OCI-LY1 (cell line): ENCODE data around the gene IDUA.
"Not testable (repeated sequence)": the region's sequence is repeated elsewhere in the genome, so short reads cannot be mapped to it uniquely, and the experiment has no call there.

Source experiments
- H2AFZ ChIP-seq: fragments of 200-600 bp; sonication (generic), shearing (Covaris generic); 2 replicates; pipeline ENCODE4 v1.6.0; 2014; ENCODE audit warnings: antibody characterized with exemption, mild to moderate bottlenecking, low read length
- H3F3A ChIP-seq: fragments of 200-600 bp; sonication (generic), shearing (Covaris generic); 2 replicates; pipeline ENCODE4 v1.6.0; 2014; ENCODE audit warnings: mild to moderate bottlenecking, antibody characterized with exemption, low read length, moderate library complexity; ENCODE audit not compliant: insufficient read depth
- H3K27ac ChIP-seq: fragments of 200-600 bp; sonication (generic); 2 replicates; pipeline ENCODE4 v1.5.1; 2014; ENCODE audit warnings: low read length, mixed run types, mild to moderate bottlenecking, low read depth; ENCODE audit not compliant: poor library complexity, severe bottlenecking
- H3K27me3 ChIP-seq: fragments of 200-600 bp; sonication (generic); 2 replicates; pipeline ENCODE4 v1.6.0; 2014; ENCODE audit warnings: antibody characterized with exemption, mild to moderate bottlenecking, low read length, moderate library complexity; ENCODE audit not compliant: insufficient read depth
- H3K36me3 ChIP-seq: fragments of 200-600 bp; sonication (generic); 2 replicates; pipeline ENCODE4 v1.6.1; 2014; ENCODE audit warnings: mild to moderate bottlenecking, antibody characterized with exemption, low read length, moderate library complexity, mixed read lengths; ENCODE audit not compliant: insufficient read depth
- H3K4me1 ChIP-seq: fragments of 200-600 bp; sonication (generic); 2 replicates; pipeline ENCODE4 v1.5.1; 2014; ENCODE audit warnings: mild to moderate bottlenecking, low read length, moderate library complexity; ENCODE audit not compliant: insufficient read depth, severe bottlenecking
- H3K4me2 ChIP-seq: fragments of 200-600 bp; sonication (generic), shearing (Covaris generic); 2 replicates; pipeline ENCODE4 v1.6.1; 2014; ENCODE audit warnings: low read length
- H3K4me3 ChIP-seq: fragments of 200-600 bp; sonication (generic); 2 replicates; pipeline ENCODE4 v1.5.1; 2014; ENCODE audit warnings: low read length, low read depth, mild to moderate bottlenecking, mixed read lengths; ENCODE audit not compliant: poor library complexity, severe bottlenecking
- H3K79me2 ChIP-seq: fragments of 200-600 bp; shearing (Covaris generic); 2 replicates; pipeline ENCODE4 v1.6.1; 2016; ENCODE audit warnings: mixed run types, low read length, mixed read lengths; ENCODE audit not compliant: insufficient read depth
- H3K9ac ChIP-seq: fragments of 200-600 bp; sonication (generic), shearing (Covaris generic); 2 replicates; pipeline ENCODE4 v1.6.1; 2014; ENCODE audit warnings: mild to moderate bottlenecking, low read length, mixed read lengths
- H3K9me2 ChIP-seq: fragments of 200-600 bp; sonication (generic), shearing (Covaris generic); 2 replicates; pipeline ENCODE4 v1.6.1; 2014; ENCODE audit warnings: low read depth, mild to moderate bottlenecking, low read length, mixed read lengths
- H3K9me3 ChIP-seq: fragments of 200-600 bp; shearing (Covaris generic); 2 replicates; pipeline ENCODE4 v1.6.1; 2014; ENCODE audit warnings: low read length, mixed read lengths
- H4K20me1 ChIP-seq: fragments of 200-600 bp; sonication (generic), shearing (Covaris generic); 2 replicates; pipeline ENCODE4 v1.6.0; 2016; ENCODE audit warnings: mild to moderate bottlenecking, low read length; ENCODE audit not compliant: insufficient read depth
- EZH2 ChIP-seq: fragments of 200-600 bp; sonication (generic), shearing (Covaris generic); IDR thresholded peaks from 2 replicates; pipeline ENCODE4 v1.8.0; 2017; ENCODE audit warnings: borderline replicate concordance, mixed run types, mild to moderate bottlenecking, antibody characterized with exemption, low read length, moderate library complexity, mixed read lengths
- TF ChIP-seq, protein P1 (sequence below): fragments of 200-600 bp; sonication (generic), shearing (Covaris generic); IDR thresholded peaks from 2 replicates; pipeline ENCODE4 v1.5.1; 2017; ENCODE audit warnings: mild to moderate bottlenecking, antibody characterized with exemption, low read length, moderate library complexity, mixed read lengths

Gene IDUA

DNA sequence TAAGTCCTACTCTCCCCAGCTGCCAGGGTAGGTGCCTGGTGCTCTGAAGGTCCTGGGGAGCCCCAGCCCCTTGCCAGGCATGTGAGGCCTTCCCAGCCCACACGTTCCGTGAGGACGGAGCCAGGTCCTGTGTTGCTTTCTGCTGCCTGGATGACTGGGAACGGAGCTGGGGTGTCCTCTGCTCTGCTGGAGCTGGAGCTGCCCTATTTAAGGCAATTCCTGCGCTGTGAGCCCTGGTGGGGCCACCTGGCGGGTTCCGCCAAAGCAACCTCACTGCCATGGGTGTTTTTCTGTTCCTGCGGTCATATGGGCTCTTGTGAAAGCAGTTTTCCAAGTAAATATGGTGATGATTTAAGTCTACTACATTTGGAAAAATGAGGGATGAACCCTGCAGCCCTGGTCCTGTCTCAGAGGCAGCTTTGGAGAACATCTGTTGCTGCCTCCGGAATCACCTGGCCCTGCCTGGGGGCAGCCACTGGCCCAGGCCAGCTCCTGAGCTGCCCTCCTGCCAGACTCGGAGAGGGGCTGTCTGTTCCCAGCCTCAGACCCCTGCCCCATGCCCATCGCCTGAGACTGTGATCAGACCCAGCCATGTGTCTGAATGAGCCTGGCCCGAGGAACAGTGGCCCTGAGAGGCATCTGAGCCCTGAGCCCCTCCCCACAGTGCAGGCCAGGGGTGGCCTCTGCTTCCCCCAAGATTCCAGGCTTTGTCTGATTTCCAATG, 57.8 kb downstream of the IDUA start:
- Histone ChIP-seq H3F3A (no peaks in the 10 kb centered on the region), H3K4me3 (no peak overlapping the region), H3K79me2 (no peaks in the 10 kb centered on the region), H4K20me1 (no peaks in the 10 kb centered on the region), H3K9me2 (no peaks in the 10 kb centered on the region), H3K4me1 (no peaks in the 10 kb centered on the region), H3K36me3 (no peaks in the 10 kb centered on the region), H3K27me3 (no peaks in the 10 kb centered on the region), H3K4me2 (no peak overlapping the region), H3K9me3 (no peaks in the 10 kb centered on the region), H2AFZ (no peak overlapping the region), H3K27ac (no peak overlapping the region), H3K9ac (no peak overlapping the region)
- TF ChIP-seq, protein P1, sequence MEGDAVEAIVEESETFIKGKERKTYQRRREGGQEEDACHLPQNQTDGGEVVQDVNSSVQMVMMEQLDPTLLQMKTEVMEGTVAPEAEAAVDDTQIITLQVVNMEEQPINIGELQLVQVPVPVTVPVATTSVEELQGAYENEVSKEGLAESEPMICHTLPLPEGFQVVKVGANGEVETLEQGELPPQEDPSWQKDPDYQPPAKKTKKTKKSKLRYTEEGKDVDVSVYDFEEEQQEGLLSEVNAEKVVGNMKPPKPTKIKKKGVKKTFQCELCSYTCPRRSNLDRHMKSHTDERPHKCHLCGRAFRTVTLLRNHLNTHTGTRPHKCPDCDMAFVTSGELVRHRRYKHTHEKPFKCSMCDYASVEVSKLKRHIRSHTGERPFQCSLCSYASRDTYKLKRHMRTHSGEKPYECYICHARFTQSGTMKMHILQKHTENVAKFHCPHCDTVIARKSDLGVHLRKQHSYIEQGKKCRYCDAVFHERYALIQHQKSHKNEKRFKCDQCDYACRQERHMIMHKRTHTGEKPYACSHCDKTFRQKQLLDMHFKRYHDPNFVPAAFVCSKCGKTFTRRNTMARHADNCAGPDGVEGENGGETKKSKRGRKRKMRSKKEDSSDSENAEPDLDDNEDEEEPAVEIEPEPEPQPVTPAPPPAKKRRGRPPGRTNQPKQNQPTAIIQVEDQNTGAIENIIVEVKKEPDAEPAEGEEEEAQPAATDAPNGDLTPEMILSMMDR = no peak
- TF ChIP-seq EZH2 = no peak

DNA sequence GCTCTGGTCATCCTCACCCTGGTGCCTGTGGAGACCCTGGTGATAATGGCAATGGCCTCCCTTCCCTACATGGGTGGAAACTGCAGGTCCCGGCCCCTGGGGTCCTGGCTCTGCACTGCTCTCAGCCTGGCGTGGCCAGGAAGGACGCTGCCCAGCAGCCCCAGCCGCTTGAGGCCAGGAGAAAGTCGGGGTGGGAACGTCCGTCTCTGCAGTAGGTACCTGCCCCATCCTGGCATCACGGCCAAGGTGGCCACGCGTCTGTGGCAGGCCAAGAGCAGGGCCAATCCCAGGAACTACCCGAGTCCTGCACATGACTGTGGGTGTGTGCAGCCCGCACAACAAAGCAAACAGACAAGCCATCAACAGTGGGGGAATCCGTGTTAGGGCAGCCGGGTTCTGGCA, 58.4 kb downstream of the IDUA start:
- TF ChIP-seq EZH2 = no peak
- TF ChIP-seq, protein P1 = no peak
- Histone ChIP-seq H3K36me3 (no peaks in the 10 kb centered on the region), H3K79me2 (no peaks in the 10 kb centered on the region), H3K4me3 (no peak overlapping the region), H3K9ac (no peak overlapping the region), H3K4me2 (no peak overlapping the region), H3K27me3 (no peaks in the 10 kb centered on the region), H2AFZ (no peak overlapping the region), H3F3A (no peaks in the 10 kb centered on the region), H3K4me1 (no peaks in the 10 kb centered on the region), H3K9me3 (no peaks in the 10 kb centered on the region), H4K20me1 (no peaks in the 10 kb centered on the region), H3K9me2 (no peaks in the 10 kb centered on the region), H3K27ac (no peak overlapping the region)

DNA sequence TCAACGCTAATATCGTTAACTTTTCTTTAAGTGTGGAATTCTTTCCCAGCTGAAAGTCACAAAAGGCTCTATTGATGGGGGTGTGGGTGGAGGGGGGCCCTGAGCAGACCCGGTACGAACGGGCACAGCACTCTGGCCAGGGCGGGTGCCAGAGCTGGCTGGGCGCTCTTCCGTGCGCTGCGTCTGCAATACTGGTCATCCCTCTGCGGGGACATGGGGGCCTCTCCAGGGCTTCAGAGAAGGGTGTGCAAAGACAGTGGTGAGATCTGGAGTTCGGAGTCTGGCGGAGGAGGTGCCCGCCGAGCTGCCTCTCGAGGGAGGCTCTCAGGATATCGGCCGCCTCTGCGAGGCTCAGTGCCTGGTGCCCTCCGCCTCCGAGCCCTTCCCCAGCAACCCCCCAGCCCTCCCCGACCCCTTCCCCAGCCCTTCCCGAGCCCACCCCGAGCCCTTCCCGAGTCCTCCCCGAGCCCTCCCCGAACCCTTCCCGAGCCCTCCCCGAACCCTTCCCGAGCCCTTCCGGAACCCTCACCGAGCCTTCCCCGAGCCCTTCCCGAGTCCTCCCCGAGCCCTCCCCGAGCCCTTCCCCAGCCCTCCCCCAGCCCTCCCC, 58.9 kb downstream of the IDUA start:
- Histone ChIP-seq H3K27ac (no peak overlapping the region), H3K79me2 (no peaks in the 10 kb centered on the region), H4K20me1 (no peaks in the 10 kb centered on the region), H3K4me3 (no peak overlapping the region), H3F3A (no peaks in the 10 kb centered on the region), H3K9me2 (no peaks in the 10 kb centered on the region), H3K9ac (no peak overlapping the region), H3K4me2 (no peak overlapping the region), H2AFZ (no peak overlapping the region), H3K9me3 (no peaks in the 10 kb centered on the region), H3K36me3 (no peaks in the 10 kb centered on the region), H3K27me3 (no peaks in the 10 kb centered on the region), H3K4me1 (no peaks in the 10 kb centered on the region)
- TF ChIP-seq, protein P1 = no peak
- TF ChIP-seq EZH2 = no peak

DNA sequence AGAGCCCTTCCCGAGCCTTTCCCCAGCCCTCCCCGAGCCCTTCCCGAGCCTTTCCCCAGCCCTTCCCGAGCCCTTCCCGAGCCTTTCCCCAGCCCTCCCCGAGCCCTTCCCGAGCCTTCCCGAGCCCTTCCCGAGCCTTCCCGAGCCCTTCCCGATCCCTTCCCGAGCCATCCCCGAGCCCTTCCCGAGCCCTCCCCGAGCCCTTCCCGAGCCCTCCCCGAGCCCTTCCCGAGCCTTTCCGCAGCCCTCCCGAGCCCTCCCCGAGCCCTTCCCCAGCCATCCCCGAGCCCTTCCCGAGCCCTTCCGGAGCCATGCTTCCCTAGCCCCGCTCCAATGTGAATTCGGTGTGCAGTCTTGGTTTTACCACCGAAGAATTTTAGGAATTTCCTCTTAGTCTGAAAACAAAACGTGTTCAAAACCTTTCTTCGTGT, 59.8 kb downstream of the IDUA start:
- not testable (repeated sequence) for H3K79me2 ChIP-seq, H3K27ac ChIP-seq, H3F3A ChIP-seq, H4K20me1 ChIP-seq, H3K4me2 ChIP-seq, H3K9me3 ChIP-seq, H3K9me2 ChIP-seq, H3K27me3 ChIP-seq, H3K36me3 ChIP-seq, H3K4me3 ChIP-seq, H3K4me1 ChIP-seq, H3K9ac ChIP-seq, H2AFZ ChIP-seq
